SK-N-SH (cell line): ENCODE data around the gene KLHDC7B. TPM values are rescaled to one million over a fixed set of nuclear protein-coding genes. Genes with fewer than 3 reads are reported as not detected.
A peak's percentile ranks its signal among the peaks of the same experiment; 100 is the strongest.

Experiments used
- CTCF ChIA-PET: fragments of 300-600, 350-600 bp; formaldehyde crosslinking; extraction: SDS; loops from one replicate; lab custom pipeline; 2021; lab: Yijun Ruan, JAX
- POLR2A ChIA-PET: fragments of 350-600 bp; sonication (Branson Sonifier 250); formaldehyde crosslinking; extraction: SDS; loops from one replicate; lab custom pipeline; 2020; ENCODE audit warnings: antibody characterized with exemption, inconsistent platforms; lab: Yijun Ruan, JAX
- DNase-seq: peaks from one replicate; pipeline ENCODE4 v3.0.0; 2012
- H2AFZ ChIP-seq: fragments of 200-600 bp; sonication (generic); 2 replicates; pipeline ENCODE4 v1.8.1; 2016; ENCODE audit warnings: antibody characterized with exemption, mild to moderate bottlenecking, low read depth
- H3F3A ChIP-seq: fragments of 200-600 bp; sonication (generic); replicated peaks from 2 replicates; pipeline ENCODE3; 2016; ENCODE audit warnings: antibody characterized with exemption, mild to moderate bottlenecking; ENCODE audit not compliant: insufficient read depth
- H3K27ac ChIP-seq, 2 experiments: fragments of 200-500 bp in 1 of 2; fragments of 200-600 bp in 1 of 2; sonication (Bioruptor generic) in 1 of 2; sonication (generic), shearing (Covaris generic) in 1 of 2; 2 replicates each; pipeline versions ENCODE4 v1.5.1 to v1.6.1; 2014 to 2016; ENCODE audit warnings: low read depth in 2 of 2, inconsistent platforms in 1 of 2, low read length in 1 of 2, mild to moderate bottlenecking in 1 of 2, mixed read lengths in 1 of 2
- H3K27me3 ChIP-seq: fragments of 200-600 bp; sonication (generic), shearing (Covaris generic); 2 replicates; pipeline ENCODE4 v1.6.1; 2016; ENCODE audit warnings: mixed run types; ENCODE audit not compliant: insufficient read depth
- H3K36me3 ChIP-seq, 2 experiments: fragments of 200-500 bp in 1 of 2; fragments of 200-600 bp in 1 of 2; sonication (Bioruptor generic) in 1 of 2; sonication (generic) in 1 of 2; replicated peaks in 1 of 2; 2 replicates each; pipeline versions ENCODE3 to v1.5.1; 2014 to 2016; ENCODE audit warnings: low read length in 1 of 2, mild to moderate bottlenecking in 1 of 2; ENCODE audit not compliant: insufficient read depth in 2 of 2, control insufficient read depth in 1 of 2
- H3K4me1 ChIP-seq, 2 experiments: fragments of 200-500 bp in 1 of 2; fragments of 200-600 bp in 1 of 2; sonication (Bioruptor generic) in 1 of 2; sonication (generic), shearing (Covaris generic) in 1 of 2; 2 replicates each; pipeline versions ENCODE4 v1.5.1 to v1.6.1; 2014 to 2016; ENCODE audit warnings: low read depth in 1 of 2, low read length in 1 of 2, mixed run types in 1 of 2; ENCODE audit not compliant: insufficient read depth in 2 of 2, control insufficient read depth in 1 of 2
- H3K4me2 ChIP-seq: fragments of 200-600 bp; sonication (generic), shearing (Covaris generic); 2 replicates; pipeline ENCODE4 v1.6.1; 2017; ENCODE audit warnings: mixed run types
- H3K4me3 ChIP-seq, 2 experiments: fragments of 200-500 bp in 1 of 2; fragments of 200-600 bp in 1 of 2; sonication (Bioruptor generic) in 1 of 2; sonication (generic), shearing (Covaris generic) in 1 of 2; 2 replicates each; pipeline versions ENCODE4 v1.5.1 to v1.8.1; 2014 to 2016; ENCODE audit warnings: low read depth in 2 of 2, inconsistent platforms in 1 of 2, low read length in 1 of 2, mild to moderate bottlenecking in 1 of 2, mixed read lengths in 1 of 2, moderate library complexity in 1 of 2
- H3K79me2 ChIP-seq: fragments of 200-600 bp; sonication (generic); 2 replicates; pipeline ENCODE4 v1.8.1; 2017; ENCODE audit warnings: mild to moderate bottlenecking; ENCODE audit not compliant: insufficient read depth
- H3K9ac ChIP-seq: fragments of 200-600 bp; sonication (generic); 2 replicates; pipeline ENCODE4 v1.6.1; 2017; ENCODE audit warnings: mixed run types
- H3K9me2 ChIP-seq: fragments of 200-600 bp; sonication (generic); 2 replicates; pipeline ENCODE4 v1.6.1; 2017; ENCODE audit warnings: mixed run types
- H3K9me3 ChIP-seq: fragments of 200-600 bp; sonication (generic); 2 replicates; pipeline ENCODE4 v1.6.1; 2017; ENCODE audit warnings: mixed run types, mild to moderate bottlenecking, moderate library complexity
- H4K20me1 ChIP-seq: fragments of 200-600 bp; sonication (generic); 2 replicates; pipeline ENCODE4 v1.6.1; 2017; ENCODE audit warnings: mild to moderate bottlenecking, mixed run types; ENCODE audit not compliant: insufficient read depth
- CTCF ChIP-seq: fragments of 200-600 bp; sonication (generic); IDR thresholded peaks from 2 replicates; pipeline ENCODE4 v1.6.1; 2017; ENCODE audit warnings: antibody characterized with exemption, mild to moderate bottlenecking, moderate library complexity
- ELF1 ChIP-seq: IDR thresholded peaks from 2 replicates; pipeline ENCODE4 v1.4.0; 2012
- EZH2phosphoT487 ChIP-seq: fragments of 200-600 bp; sonication (generic); IDR thresholded peaks from 2 replicates; pipeline ENCODE4 v1.6.1; 2017; ENCODE audit warnings: low read depth, mixed run types, mild to moderate bottlenecking, antibody characterized with exemption, moderate library complexity, borderline replicate concordance
- FOSL2 ChIP-seq: IDR thresholded peaks from 2 replicates; pipeline ENCODE4 v1.4.0; 2012; ENCODE audit warnings: low read depth, mild to moderate bottlenecking, moderate library complexity, borderline replicate concordance
- FOXJ3 ChIP-seq: sonication (generic); formaldehyde crosslinking; IDR thresholded peaks from 2 replicates; pipeline ENCODE4 v1.5.1; 2020; ENCODE audit warnings: mild to moderate bottlenecking, missing genetic modification reagents
- FOXM1 ChIP-seq: IDR thresholded peaks from 2 replicates; pipeline ENCODE4 v1.4.0; 2012; ENCODE audit warnings: low read depth, mild to moderate bottlenecking
- GATA2 ChIP-seq: sonication (generic); formaldehyde crosslinking; IDR thresholded peaks from 2 replicates; pipeline ENCODE4 v1.5.0; 2020; ENCODE audit warnings: mild to moderate bottlenecking, missing genetic modification reagents
- JUND ChIP-seq: IDR thresholded peaks from 2 replicates; pipeline ENCODE4 v1.4.0; 2012
- MAX ChIP-seq: IDR thresholded peaks from 2 replicates; pipeline ENCODE4 v1.4.0; 2012; ENCODE audit warnings: low read depth
- MXI1 ChIP-seq: IDR thresholded peaks from 2 replicates; pipeline ENCODE4 v1.6.1; 2012; ENCODE audit warnings: mild to moderate bottlenecking, low read depth, low read length, improper control_type of control experiment
- NFIC ChIP-seq: IDR thresholded peaks from 2 replicates; pipeline ENCODE4 v1.4.0; 2012; ENCODE audit warnings: borderline replicate concordance
- NRF1 ChIP-seq: IDR thresholded peaks from 2 replicates; pipeline ENCODE4 v1.6.1; 2012; ENCODE audit warnings: low read depth, mild to moderate bottlenecking, low read length
- POLR2AphosphoS5 ChIP-seq: IDR thresholded peaks from 2 replicates; pipeline ENCODE4 v1.6.1; 2012; ENCODE audit warnings: low read depth, low read length
- RAD21 ChIP-seq: IDR thresholded peaks from 2 replicates; pipeline ENCODE4 v1.6.1; 2012; ENCODE audit warnings: mild to moderate bottlenecking, low read length
- RCOR1 ChIP-seq: fragments of 150-350 bp; IDR thresholded peaks from 2 replicates; pipeline ENCODE4 v1.6.1; 2017; ENCODE audit warnings: antibody characterized with exemption, low read length
- RXRA ChIP-seq: IDR thresholded peaks from 2 replicates; pipeline ENCODE4 v1.4.0; 2012; ENCODE audit warnings: low read depth, mild to moderate bottlenecking, borderline replicate concordance
- SIN3A ChIP-seq: IDR thresholded peaks from 2 replicates; pipeline ENCODE4 v1.6.1; 2012; ENCODE audit warnings: low read depth, mild to moderate bottlenecking, low read length, moderate library complexity, borderline replicate concordance
- SMC3 ChIP-seq: IDR thresholded peaks from 2 replicates; pipeline ENCODE4 v1.6.1; 2012; ENCODE audit warnings: low read depth, low read length, improper control_type of control experiment
- TCF12 ChIP-seq: IDR thresholded peaks from 2 replicates; pipeline ENCODE4 v1.4.0; 2012
- TEAD4 ChIP-seq: IDR thresholded peaks from 2 replicates; pipeline ENCODE4 v1.4.0; 2012; ENCODE audit warnings: mild to moderate bottlenecking, borderline replicate concordance; ENCODE audit not compliant: insufficient read depth
- USF1 ChIP-seq: IDR thresholded peaks from 2 replicates; pipeline ENCODE4 v1.4.0; 2012; ENCODE audit warnings: low read depth, borderline replicate concordance
- WGBS: methylation state at CpG from one replicate; pipeline ENCODE4 v1.1.6; 2017; ENCODE audit warnings: low lambda C conversion rate; 5-methylcytosine and 5-hydroxymethylcytosine counted together
- polyA plus RNA-seq, 3 experiments: library from polyadenylated mRNA; depleted of rRNA; stranded (reverse); fragments of >200 nt; gene quantifications; 2 replicates each; pipeline ENCODE4 v1.2.3, GENCODE V29; 2012

Gene KLHDC7B
- polyA plus RNA-seq, 1 of the 3 experiments (the other 2 are of a cell fraction), result 0.07 TPM

- no peaks in the 10 kb centered on the region for H3K9me3 ChIP-seq
- H3K4me1 ChIP-seq, result peaks cover 0 to 14% of the 10 kb centered on the region in 2 experiments; a peak in 1 of 4 replicates
- no peak for DNase-seq
- H3K4me3 ChIP-seq, result peak overlapping the region; percentile 89 to 94
- POLR2A ChIA-PET, result interaction anchor here (0.7 to 2.3 kb wide), 2 partner anchors 37 to 58 kb away, joined by 4 to 10 read pairs; partner anchors contain the start of gene SCO2
- TF ChIP-seq TEAD4, result no peak
- TF ChIP-seq NFIC, result no peak
- no peak for TF ChIP-seq USF1
- TF ChIP-seq JUND, result no peak
- no peak for TF ChIP-seq MAX
- TF ChIP-seq FOSL2, result no peak
- no peak for TF ChIP-seq FOXM1
- peaks cover 0 to 20% of the 10 kb centered on the region in 2 experiments for H3K36me3 ChIP-seq
- H4K20me1 ChIP-seq, result no peaks in the 10 kb centered on the region
- no peaks in the 10 kb centered on the region for H3K9me2 ChIP-seq
- H3K9ac ChIP-seq, result peak overlapping the region; percentile 96
- H2AFZ ChIP-seq, result peak overlapping the region; percentile 66; the same call in 1 of the 2 replicates
- no peaks in the 10 kb centered on the region for H3K27me3 ChIP-seq
- H3K4me2 ChIP-seq, result peak overlapping the region; percentile 90
- peak overlapping the region in 1 of 2 experiments; percentile 67; a peak in 3 of 4 replicates for H3K27ac ChIP-seq
- H3K79me2 ChIP-seq, result peaks cover 24% of the 10 kb centered on the region; the same call in 1 of the 2 replicates
- CTCF ChIA-PET, result interaction anchor here (2.0 to 2.6 kb wide), 2 partner anchors 37 to 58 kb away, joined by 6 to 9 read pairs; partner anchors contain the start of gene SCO2
- no peaks in the 10 kb centered on the region for H3F3A ChIP-seq
- WGBS, result 4% methylated on average over 23 of the region's 37 CpGs
Observed at GRCh38 chr22:50583294-50583861, 37.7 kb downstream of the KLHDC7B start.

- H3K4me1 ChIP-seq, result peaks cover 0 to 14% of the 10 kb centered on the region in 2 experiments; a peak in 1 of 4 replicates
- peak overlapping the region; percentile 90 for H3K4me2 ChIP-seq
- peaks cover 0 to 9% of the 10 kb centered on the region in 2 experiments for H3K36me3 ChIP-seq
- no peak for DNase-seq
- WGBS, result 95% methylated on average over 23 of the region's 23 CpGs
- peak overlapping the region; percentile 96 for H3K9ac ChIP-seq
- H3K4me3 ChIP-seq, result 0 out of 4 replicates have a peak overlapping the region, but pooled peaks of 1 of the 2 experiments have one; percentile 94
- H3F3A ChIP-seq, result no peaks in the 10 kb centered on the region
- H3K27ac ChIP-seq, result no peak overlapping the region
- H3K9me3 ChIP-seq, result no peaks in the 10 kb centered on the region
- POLR2A ChIA-PET, result interaction anchor here (0.7 kb wide), 1 partner anchor 36 kb away, joined by 4 read pairs; no protein-coding TSS in a partner anchor
- H3K79me2 ChIP-seq, result peaks cover 24% of the 10 kb centered on the region; the same call in 1 of the 2 replicates
- no peaks in the 10 kb centered on the region for H4K20me1 ChIP-seq
- H3K9me2 ChIP-seq, result no peaks in the 10 kb centered on the region
- H2AFZ ChIP-seq, result no peak overlapping the region
- H3K27me3 ChIP-seq, result no peaks in the 10 kb centered on the region
- TF ChIP-seq RCOR1 (no peak), FOXM1 (no peak), JUND (no peak), EZH2phosphoT487 (no peak), FOXJ3 (no peak), RXRA (no peak), NRF1 (no peak), TEAD4 (no peak), RAD21 (no peak), SIN3A (no peak), SMC3 (no peak), USF1 (no peak), NFIC (no peak), GATA2 (no peak), ELF1 (no peak), CTCF (no peak), TCF12 (no peak), POLR2AphosphoS5 (no peak), MXI1 (no peak)
- CTCF ChIA-PET, result interaction anchor here (0.7 to 1.1 kb wide), 3 partner anchors 36 to 258 kb away, joined by 3 to 4 read pairs (median 3); no protein-coding TSS in a partner anchor
Observed at GRCh38 chr22:50584106-50585096, 38.7 kb downstream of the KLHDC7B start.
